ENCODE measurements around the gene TMEM202.
"Not testable (repeated sequence)": the region's sequence is repeated elsewhere in the genome, so short reads cannot be mapped to it uniquely, and the experiment has no call there.

Gene TMEM202

GRCh38 chr15:72397796-72398588 lies at the start of gene TMEM202:
TMEM202 (plus strand) TSS chr15:72398305; CDS start chr15:72398327, 22 bp downstream.
- DNase-seq: peak; percentile 7 to 12

GRCh38 chr15:72353266-72353665 lies 44.8 kb upstream of the TMEM202 start:
- no peak for DNase-seq

GRCh38 chr15:72354496-72354895 lies 43.6 kb upstream of the TMEM202 start:
- DNase-seq: no peak

GRCh38 chr15:72358121-72358520 lies 40.0 kb upstream of the TMEM202 start:
- no peak for DNase-seq

- DNase-seq: no peak
Measured at GRCh38 chr15:72358650-72359171, 39.4 kb upstream of the TMEM202 start.

GRCh38 chr15:72361176-72361575 lies 36.9 kb upstream of the TMEM202 start:
- DNase-seq: no peak

GRCh38 chr15:72365844-72366243 lies 32.3 kb upstream of the TMEM202 start:
- peak; percentile 77 to 78 for DNase-seq

- peak; percentile 43 to 47 for DNase-seq
Measured at GRCh38 chr15:72368325-72368724, 29.8 kb upstream of the TMEM202 start.

- peak; percentile 86 to 88 for DNase-seq
Measured at GRCh38 chr15:72368899-72369298, 29.2 kb upstream of the TMEM202 start.

GRCh38 chr15:72369964-72370363 lies 28.1 kb upstream of the TMEM202 start:
- peak; percentile 76 to 83 for DNase-seq

GRCh38 chr15:72372361-72372760 lies 25.7 kb upstream of the TMEM202 start:
- DNase-seq: peak in 1 of 2 experiments; percentile 23

GRCh38 chr15:72375501-72375845 lies 22.6 kb upstream of the TMEM202 start:
- peak; percentile 37 to 42 for DNase-seq

GRCh38 chr15:72375846-72376581 lies 22.1 kb upstream of the TMEM202 start, which contains the start of gene HEXA:
HEXA (minus strand) TSS chr15:72376014; CDS start chr15:72375972, 42 bp downstream.
- DNase-seq: peak; percentile 74 to 80

- DNase-seq: no peak
Measured at GRCh38 chr15:72377331-72377730, 20.8 kb upstream of the TMEM202 start.

GRCh38 chr15:72379106-72379505 lies 19.0 kb upstream of the TMEM202 start:
- DNase-seq: not testable (repeated sequence)

GRCh38 chr15:72379856-72380430 lies 18.2 kb upstream of the TMEM202 start:
- no peak for DNase-seq

- no peak for DNase-seq
Measured at GRCh38 chr15:72380743-72381142, 17.4 kb upstream of the TMEM202 start.

- DNase-seq: peak; percentile 33 to 44
Measured at GRCh38 chr15:72382146-72382545, 16.0 kb upstream of the TMEM202 start.

GRCh38 chr15:72387741-72388140 lies 10.4 kb upstream of the TMEM202 start:
- DNase-seq: no peak

GRCh38 chr15:72389231-72389630 lies 8.9 kb upstream of the TMEM202 start:
- DNase-seq: no peak

GRCh38 chr15:72396331-72396730 lies 1.8 kb upstream of the TMEM202 start:
- not testable (repeated sequence) for DNase-seq

GRCh38 chr15:72398648-72399047 lies 543 bp downstream of the TMEM202 start:
- DNase-seq: no peak

- DNase-seq: no peak
Measured at GRCh38 chr15:72402726-72403125, 4.6 kb downstream of the TMEM202 start.
